Loucy (cell line): ENCODE measurements around the gene PPP1R9B.

Experiments
- H2AFZ ChIP-seq: fragments of 200-600 bp; sonication (generic); 2 replicates; pipeline ENCODE4 v1.6.0; 2016; ENCODE audit warnings: antibody characterized with exemption, mild to moderate bottlenecking, low read length, moderate library complexity
- H3F3A ChIP-seq: fragments of 200-600 bp; 2 replicates; pipeline ENCODE4 v1.6.0; 2016; ENCODE audit warnings: antibody characterized with exemption, low read depth, mild to moderate bottlenecking
- H3K27me3 ChIP-seq: fragments of 200-600 bp; sonication (generic); 2 replicates; pipeline ENCODE4 v1.6.1; 2014; ENCODE audit warnings: low read length, mild to moderate bottlenecking; ENCODE audit not compliant: insufficient read depth, poor library complexity, severe bottlenecking
- H3K36me3 ChIP-seq: fragments of 200-600 bp; sonication (generic); 2 replicates; pipeline ENCODE4 v1.6.1; 2016; ENCODE audit warnings: low read length; ENCODE audit not compliant: insufficient read depth
- H3K4me1 ChIP-seq: fragments of 200-600 bp; sonication (generic); 2 replicates; pipeline ENCODE4 v1.5.1; 2014; ENCODE audit warnings: low read length, mild to moderate bottlenecking; ENCODE audit not compliant: insufficient read depth, poor library complexity, severe bottlenecking
- H3K4me2 ChIP-seq: fragments of 200-600 bp; sonication (generic); 2 replicates; pipeline ENCODE4 v1.6.0; 2014; ENCODE audit warnings: antibody characterized with exemption, low read length, low read depth, mild to moderate bottlenecking; ENCODE audit not compliant: poor library complexity, severe bottlenecking
- H3K4me3 ChIP-seq: fragments of 200-600 bp; sonication (generic); 2 replicates; pipeline ENCODE4 v1.5.1; 2014; ENCODE audit warnings: low read length, mild to moderate bottlenecking, mixed read lengths; ENCODE audit not compliant: poor library complexity, severe bottlenecking
- H3K79me2 ChIP-seq: fragments of 200-600 bp; sonication (generic); 2 replicates; pipeline ENCODE4 v1.6.1; 2014; ENCODE audit warnings: low read length; ENCODE audit not compliant: insufficient read depth
- H3K9ac ChIP-seq: fragments of 200-600 bp; sonication (generic); 2 replicates; pipeline ENCODE4 v1.6.0; 2014; ENCODE audit warnings: mild to moderate bottlenecking, low read depth, low read length, moderate library complexity; ENCODE audit not compliant: poor library complexity, severe bottlenecking
- H3K9me2 ChIP-seq: fragments of 200-600 bp; sonication (generic); replicated peaks from 2 replicates; pipeline ENCODE4 v1.6.1; 2016; ENCODE audit warnings: low read depth, low read length, mixed read lengths
- H3K9me3 ChIP-seq: fragments of 200-600 bp; sonication (generic); 2 replicates; pipeline ENCODE4 v1.6.1; 2014; ENCODE audit warnings: mild to moderate bottlenecking, antibody characterized with exemption, low read length, low read depth; ENCODE audit not compliant: insufficient read depth
- H4K20me1 ChIP-seq: fragments of 200-600 bp; sonication (generic); 2 replicates; pipeline ENCODE4 v1.6.0; 2014; ENCODE audit warnings: antibody characterized with exemption, low read length, mild to moderate bottlenecking; ENCODE audit not compliant: insufficient read depth, poor library complexity, severe bottlenecking
- EZH2phosphoT487 ChIP-seq: fragments of 200-600 bp; IDR thresholded peaks from 2 replicates; pipeline ENCODE4 v1.6.1; 2018; ENCODE audit warnings: antibody characterized with exemption, mild to moderate bottlenecking, moderate library complexity, borderline replicate concordance
- TF ChIP-seq, protein P1 (sequence below): fragments of 200-600 bp; sonication (generic); conservative IDR thresholded peaks from 2 replicates; pipeline ENCODE4 v1.5.1; 2014; ENCODE audit warnings: mild to moderate bottlenecking, antibody characterized with exemption, low read length

PPP1R9B gene

DNA sequence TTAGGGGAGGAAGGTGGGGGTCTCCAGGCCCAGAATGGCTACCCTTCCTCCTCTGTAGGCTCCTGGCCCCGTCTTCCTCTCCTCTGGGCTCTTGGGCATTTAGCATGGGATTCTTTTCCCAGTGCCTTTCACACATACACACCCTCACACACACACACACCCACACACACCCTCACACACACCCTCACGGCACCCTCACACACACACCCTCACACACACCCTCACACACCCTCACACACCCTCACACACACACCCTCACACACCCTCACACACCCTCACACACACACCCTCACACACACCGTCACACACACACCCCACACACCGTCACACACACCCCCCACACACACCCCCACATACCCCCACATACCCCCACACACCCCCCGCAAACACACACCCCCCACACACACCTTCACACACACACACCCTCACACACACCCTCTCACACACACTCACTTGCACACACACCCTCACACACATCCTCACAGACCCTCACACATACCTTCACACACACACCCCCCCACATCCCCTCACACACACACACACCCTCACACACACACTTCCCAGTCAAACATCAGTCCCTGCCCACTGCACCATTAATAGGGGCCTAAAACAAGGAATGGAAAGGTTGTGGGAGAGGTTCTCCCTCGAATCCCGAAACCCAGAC lies 16.2 kb upstream of the PPP1R9B start:
- no peak overlapping the region for H3K4me3 ChIP-seq
- H3F3A ChIP-seq: no peaks in the 10 kb centered on the region
- H3K36me3 ChIP-seq: no peaks in the 10 kb centered on the region
- no peak for TF ChIP-seq EZH2phosphoT487
- TF ChIP-seq, protein P1, sequence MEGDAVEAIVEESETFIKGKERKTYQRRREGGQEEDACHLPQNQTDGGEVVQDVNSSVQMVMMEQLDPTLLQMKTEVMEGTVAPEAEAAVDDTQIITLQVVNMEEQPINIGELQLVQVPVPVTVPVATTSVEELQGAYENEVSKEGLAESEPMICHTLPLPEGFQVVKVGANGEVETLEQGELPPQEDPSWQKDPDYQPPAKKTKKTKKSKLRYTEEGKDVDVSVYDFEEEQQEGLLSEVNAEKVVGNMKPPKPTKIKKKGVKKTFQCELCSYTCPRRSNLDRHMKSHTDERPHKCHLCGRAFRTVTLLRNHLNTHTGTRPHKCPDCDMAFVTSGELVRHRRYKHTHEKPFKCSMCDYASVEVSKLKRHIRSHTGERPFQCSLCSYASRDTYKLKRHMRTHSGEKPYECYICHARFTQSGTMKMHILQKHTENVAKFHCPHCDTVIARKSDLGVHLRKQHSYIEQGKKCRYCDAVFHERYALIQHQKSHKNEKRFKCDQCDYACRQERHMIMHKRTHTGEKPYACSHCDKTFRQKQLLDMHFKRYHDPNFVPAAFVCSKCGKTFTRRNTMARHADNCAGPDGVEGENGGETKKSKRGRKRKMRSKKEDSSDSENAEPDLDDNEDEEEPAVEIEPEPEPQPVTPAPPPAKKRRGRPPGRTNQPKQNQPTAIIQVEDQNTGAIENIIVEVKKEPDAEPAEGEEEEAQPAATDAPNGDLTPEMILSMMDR: no peak
- no peak overlapping the region for H3K9ac ChIP-seq
- no peak overlapping the region for H2AFZ ChIP-seq
- H3K9me3 ChIP-seq: no peaks in the 10 kb centered on the region
- H3K27me3 ChIP-seq: no peaks in the 10 kb centered on the region
- H3K79me2 ChIP-seq: no peaks in the 10 kb centered on the region
- H4K20me1 ChIP-seq: no peaks in the 10 kb centered on the region
- H3K4me1 ChIP-seq: peaks cover 4% of the 10 kb centered on the region
- no peaks in the 10 kb centered on the region for H3K9me2 ChIP-seq
- H3K4me2 ChIP-seq: no peak overlapping the region

DNA sequence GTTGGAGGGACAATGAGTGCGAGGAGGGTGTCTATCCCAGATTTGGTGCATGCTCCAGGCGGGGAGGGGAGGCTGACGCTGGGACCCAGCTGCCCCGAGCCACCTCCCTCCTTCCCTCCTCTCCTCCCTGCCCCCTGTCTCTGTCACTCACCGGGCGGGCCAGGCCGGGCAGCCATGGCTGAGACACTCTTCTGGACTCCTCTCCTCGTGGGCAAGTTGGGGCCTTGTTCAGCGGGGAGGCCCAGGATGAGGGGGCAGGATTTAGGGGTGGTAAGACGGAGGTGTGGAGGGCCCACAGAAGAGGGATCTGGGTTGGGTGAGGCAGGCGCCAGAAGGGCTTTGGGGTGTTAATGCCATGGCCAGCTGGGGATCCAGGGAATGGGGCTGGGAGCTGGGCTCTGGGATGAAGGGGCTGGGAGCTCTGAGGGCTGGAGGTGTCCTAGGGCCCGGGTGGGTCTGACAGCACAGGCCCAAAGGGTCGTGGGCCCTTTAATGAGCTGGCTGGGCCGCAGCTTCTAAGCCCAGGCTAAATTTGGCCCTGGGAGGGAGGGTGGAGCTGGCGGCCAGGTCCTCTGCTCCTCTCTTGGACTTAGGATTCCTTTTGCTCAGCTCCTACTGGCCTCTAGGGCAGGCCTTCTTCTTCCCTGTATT lies 15.5 kb upstream of the PPP1R9B start, which contains the start of gene SGCA:
Gene SGCA (plus strand): TSS at position 139 of the 651 bp plus-strand sequence. CDS start 36 bp downstream, at position 175.
- Histone ChIP-seq H3K9me2 (no peaks in the 10 kb centered on the region), H3F3A (no peaks in the 10 kb centered on the region), H4K20me1 (no peaks in the 10 kb centered on the region), H3K27me3 (no peaks in the 10 kb centered on the region), H3K79me2 (no peaks in the 10 kb centered on the region), H3K9me3 (no peaks in the 10 kb centered on the region), H2AFZ (no peak within 1 kb of the TSS), H3K4me2 (no peak within 1 kb of the TSS), H3K36me3 (no peaks in the 10 kb centered on the region), H3K4me1 (peaks cover 8% of the 10 kb centered on the region), H3K4me3 (no peak within 1 kb of the TSS), H3K9ac (no peak within 1 kb of the TSS)
- TF ChIP-seq, protein P1: no peak

DNA sequence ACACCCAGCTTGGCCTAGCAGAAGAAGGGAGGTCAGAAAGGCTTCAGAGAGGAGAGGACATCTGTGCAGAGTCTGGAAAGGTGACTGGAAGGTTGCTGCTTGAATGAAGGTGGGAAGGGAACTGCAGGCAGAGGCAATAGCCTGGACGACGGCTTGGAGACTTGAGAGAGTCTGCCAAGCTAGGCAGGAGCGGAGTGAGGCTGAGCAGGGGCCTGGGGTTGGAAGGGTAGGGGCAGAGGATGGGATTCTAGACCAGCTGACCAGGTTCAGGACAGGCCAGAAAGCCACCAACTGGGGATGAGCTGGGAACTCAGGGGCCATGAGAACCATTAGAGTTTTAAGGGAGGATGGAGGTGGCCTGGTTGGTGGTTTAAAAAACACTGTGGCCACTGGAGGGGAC lies 15.0 kb upstream of the PPP1R9B start:
- Histone ChIP-seq H3K9ac (no peak overlapping the region), H3K36me3 (no peaks in the 10 kb centered on the region), H2AFZ (no peak overlapping the region), H3K9me3 (no peaks in the 10 kb centered on the region), H3K9me2 (no peaks in the 10 kb centered on the region), H3K4me3 (no peak overlapping the region), H4K20me1 (no peaks in the 10 kb centered on the region), H3K27me3 (no peaks in the 10 kb centered on the region), H3K4me2 (no peak overlapping the region), H3F3A (no peaks in the 10 kb centered on the region), H3K79me2 (no peaks in the 10 kb centered on the region), H3K4me1 (peaks cover 12% of the 10 kb centered on the region)
- TF ChIP-seq, protein P1: no peak
- no peak for TF ChIP-seq EZH2phosphoT487
